GM13977 (cell line): Measurements from ENCODE around the gene SURF4.
"Not testable (repeated sequence)": the region's sequence is repeated elsewhere in the genome, so short reads cannot be mapped to it uniquely, and the experiment has no call there.

Experiments used
- DNase-seq: peaks from one replicate; pipeline ENCODE4 v3.0.0; 2012; ENCODE audit warnings: low spot score
- in situ Hi-C: fragments of 300-500 bp; cut with MboI; formaldehyde crosslinking; loops from one replicate; pipeline ENCODE4 v1.12.0; 2022; ENCODE audit warnings: low sequenced_read_pairs, low pct_unique_long_range_greater_than_20kb, mixed read lengths, inconsistent platforms; ENCODE audit not compliant: unreplicated experiment
- TF ChIP-seq, protein P1 (sequence below): IDR thresholded peaks from 2 replicates; pipeline ENCODE4 v1.5.1; 2012; ENCODE audit warnings: mild to moderate bottlenecking, control low read depth; ENCODE audit not compliant: insufficient read depth; ENCODE audit errors: extremely low read depth, missing control alignments

The SURF4 gene

GRCh38 chr9:133331641-133332380 lies 44.0 kb downstream of the SURF4 start:
- TF ChIP-seq, protein P1, sequence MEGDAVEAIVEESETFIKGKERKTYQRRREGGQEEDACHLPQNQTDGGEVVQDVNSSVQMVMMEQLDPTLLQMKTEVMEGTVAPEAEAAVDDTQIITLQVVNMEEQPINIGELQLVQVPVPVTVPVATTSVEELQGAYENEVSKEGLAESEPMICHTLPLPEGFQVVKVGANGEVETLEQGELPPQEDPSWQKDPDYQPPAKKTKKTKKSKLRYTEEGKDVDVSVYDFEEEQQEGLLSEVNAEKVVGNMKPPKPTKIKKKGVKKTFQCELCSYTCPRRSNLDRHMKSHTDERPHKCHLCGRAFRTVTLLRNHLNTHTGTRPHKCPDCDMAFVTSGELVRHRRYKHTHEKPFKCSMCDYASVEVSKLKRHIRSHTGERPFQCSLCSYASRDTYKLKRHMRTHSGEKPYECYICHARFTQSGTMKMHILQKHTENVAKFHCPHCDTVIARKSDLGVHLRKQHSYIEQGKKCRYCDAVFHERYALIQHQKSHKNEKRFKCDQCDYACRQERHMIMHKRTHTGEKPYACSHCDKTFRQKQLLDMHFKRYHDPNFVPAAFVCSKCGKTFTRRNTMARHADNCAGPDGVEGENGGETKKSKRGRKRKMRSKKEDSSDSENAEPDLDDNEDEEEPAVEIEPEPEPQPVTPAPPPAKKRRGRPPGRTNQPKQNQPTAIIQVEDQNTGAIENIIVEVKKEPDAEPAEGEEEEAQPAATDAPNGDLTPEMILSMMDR = no peak
- no peak for DNase-seq
- in situ Hi-C loops = no loop called here

DNA sequence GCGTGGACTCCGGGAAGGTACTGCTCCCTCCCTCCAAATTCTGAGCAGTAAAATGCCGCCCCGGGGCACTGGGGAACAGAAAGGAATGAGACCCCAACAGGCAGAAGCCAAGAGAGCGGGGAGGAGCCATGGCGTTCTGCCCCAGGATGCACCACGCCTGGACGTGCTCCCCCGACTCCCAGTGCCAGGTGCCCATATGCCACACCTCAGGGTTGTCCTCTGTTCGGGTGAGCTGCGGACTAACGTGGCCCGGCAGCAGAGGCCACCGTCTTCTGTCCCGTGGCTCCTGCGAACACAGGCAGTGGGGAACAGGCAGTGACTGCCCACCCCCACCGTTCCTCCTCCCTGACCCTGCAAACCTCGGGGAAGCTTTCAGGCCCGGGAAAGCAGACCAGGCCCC lies 44.6 kb downstream of the SURF4 start:
- no peak for DNase-seq
- in situ Hi-C loops = no loop called here
- TF ChIP-seq, protein P1 = no peak

DNA sequence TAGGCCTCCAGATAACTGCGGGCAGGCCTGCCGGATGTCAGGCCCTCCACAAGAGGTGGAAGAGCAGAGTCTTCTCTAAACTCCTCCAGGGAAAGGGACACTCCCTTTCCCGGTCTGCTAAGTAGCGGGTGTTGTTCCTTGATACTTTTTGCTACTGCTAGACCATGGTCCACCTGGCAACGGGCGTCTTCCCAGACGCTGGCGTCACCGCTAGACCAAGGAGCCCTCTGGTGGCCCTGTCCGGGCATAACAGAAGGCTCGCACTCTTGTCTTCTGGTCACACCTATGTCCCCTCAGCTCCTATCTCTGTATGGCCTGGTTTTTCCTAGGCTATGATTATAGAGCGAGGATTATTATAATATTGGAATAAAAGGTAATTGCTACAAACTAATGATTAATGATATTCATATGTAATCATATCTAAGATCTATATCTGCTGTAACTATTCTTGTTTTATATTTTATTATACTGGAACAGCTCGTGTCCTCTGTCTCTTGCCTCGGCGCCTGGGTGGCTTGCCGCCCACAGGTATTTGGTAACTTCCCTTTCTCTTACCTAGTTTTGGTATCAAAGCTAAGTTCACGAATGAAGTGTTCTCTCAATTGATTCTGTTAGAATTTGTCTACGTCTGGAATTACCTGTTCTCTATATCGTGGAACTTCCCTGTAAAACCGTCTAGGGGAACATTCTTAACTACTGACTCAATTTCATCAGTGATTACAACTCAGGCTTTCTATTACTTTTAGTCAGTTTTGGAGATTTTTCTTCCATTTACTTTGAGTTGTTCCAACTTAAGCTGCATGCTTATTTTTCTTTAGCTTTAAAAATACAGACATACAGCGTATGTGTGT lies 46.3 kb downstream of the SURF4 start:
- in situ Hi-C loops, DNase-seq: not testable (repeated sequence)
- TF ChIP-seq, protein P1 = peak; percentile 41

DNA sequence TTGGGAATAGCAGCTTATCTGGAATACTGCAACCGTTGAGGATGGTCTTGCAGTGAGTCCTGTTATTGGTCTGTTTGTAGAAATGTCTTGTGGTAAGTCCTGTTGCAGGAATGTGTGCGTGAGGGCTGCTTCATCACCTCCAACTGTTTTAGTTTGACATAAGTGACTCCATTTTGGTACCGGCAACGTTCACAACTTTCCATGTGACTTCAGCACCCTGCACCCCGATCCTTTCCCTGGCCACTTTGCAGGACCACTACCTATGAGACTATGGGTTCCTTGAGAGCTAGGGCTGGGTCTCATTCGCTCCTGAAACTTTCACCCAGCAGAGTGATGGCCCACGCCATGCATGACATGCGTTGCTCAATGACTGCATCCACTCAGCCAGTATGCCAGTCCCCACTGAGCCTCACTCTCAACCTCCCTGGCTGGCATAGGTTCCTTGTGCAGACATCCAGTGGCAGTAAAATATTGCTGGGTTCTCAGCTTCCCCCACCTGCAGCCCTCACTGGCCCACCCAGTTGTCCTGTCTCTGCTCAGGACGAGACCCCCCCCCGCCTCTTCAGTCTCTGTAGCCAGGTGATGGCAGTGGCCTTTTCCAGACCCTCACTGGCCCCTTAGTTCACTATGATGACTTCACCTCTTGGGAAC lies 47.9 kb downstream of the SURF4 start:
- in situ Hi-C loops = no loop called here
- DNase-seq = no peak
- TF ChIP-seq, protein P1 = no peak

DNA sequence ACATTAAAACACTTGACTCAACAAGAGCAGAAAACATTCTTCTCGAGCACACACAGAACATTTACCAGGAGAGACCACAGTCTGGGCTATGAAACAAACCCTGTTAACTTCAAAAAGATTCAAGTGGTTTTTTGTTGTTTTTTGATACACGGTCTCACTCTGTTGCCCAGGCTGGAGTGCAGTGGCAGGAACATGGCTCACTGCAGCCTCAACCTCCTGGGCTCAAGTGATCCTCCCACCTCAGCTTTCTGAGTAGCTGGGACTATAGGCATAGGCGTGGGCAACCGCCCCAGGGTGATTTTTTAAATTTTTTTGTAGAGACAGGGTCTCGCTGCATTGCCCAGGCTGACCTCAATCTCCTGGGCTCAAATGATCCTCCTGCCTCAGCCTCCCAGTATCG lies 48.8 kb downstream of the SURF4 start:
- DNase-seq, in situ Hi-C loops: not testable (repeated sequence)

DNA sequence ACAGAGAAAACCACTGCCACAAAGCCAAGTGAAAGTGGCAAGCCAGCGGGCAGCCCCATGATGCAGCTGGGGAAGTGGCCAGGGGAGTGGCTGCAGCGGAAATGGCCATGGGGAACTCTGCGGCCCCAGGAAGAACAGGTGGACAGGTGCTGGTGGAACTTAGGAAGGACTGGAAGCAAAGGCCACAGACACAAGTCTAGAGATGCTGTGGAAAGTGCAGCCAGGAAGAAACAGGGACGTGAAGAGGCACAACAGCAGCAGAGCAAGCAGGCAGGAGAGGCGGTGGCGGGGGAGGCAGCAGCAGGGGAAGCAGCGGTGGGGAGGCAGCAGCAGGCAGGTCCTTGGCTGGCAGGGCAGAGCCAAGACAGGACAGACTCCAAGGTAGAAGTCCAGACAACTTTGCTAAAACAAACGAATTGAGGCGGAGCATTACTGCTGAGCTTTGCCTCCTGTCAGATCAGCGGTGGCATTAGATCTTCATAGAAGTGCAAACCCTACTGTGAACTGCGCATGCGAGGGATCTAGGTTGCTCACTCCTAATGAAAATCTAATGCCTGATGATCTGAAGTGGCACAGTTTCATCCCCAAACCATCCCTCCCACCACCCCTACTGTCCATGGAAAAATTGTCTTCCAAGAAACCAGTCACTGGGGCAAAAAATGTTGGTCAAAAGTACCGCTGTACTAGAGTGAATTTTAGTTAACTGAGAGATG lies 51.7 kb downstream of the SURF4 start:
- TF ChIP-seq, protein P1 = no peak
- in situ Hi-C loops = no loop called here
- DNase-seq = no peak
